ENCODE results near the gene CCM2. TPM values are rescaled to one million over a fixed set of nuclear protein-coding genes. Genes with fewer than 3 reads are reported as not detected.
"Not testable (repeated sequence)": the region's sequence is repeated elsewhere in the genome, so short reads cannot be mapped to it uniquely, and the experiment has no call there.

CCM2 gene
- total RNA-seq, 1 experiment from 2014 or later = 43.9 TPM

DNA sequence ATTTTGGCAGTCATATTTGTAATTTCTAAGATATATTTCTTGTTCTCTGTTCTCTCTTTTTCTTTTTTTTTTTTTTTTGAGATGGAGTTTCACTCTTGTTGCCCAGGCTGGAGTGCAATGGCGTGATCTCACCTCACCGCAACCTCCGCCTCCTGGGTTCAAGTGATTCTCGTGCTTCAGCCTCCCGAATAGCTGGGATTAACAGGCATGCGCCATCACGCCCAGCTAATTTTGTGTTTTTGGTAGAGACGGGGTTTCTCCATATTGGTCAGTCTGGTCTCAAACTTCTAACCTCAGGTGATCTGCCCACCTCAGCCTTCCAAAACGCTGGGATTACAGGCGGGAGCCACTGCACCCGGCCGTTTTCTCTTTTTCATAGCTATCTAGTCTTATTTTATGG, 25.5 kb downstream of the CCM2 start:
- H3K36me3 ChIP-seq (replicated peaks; ENCODE audit: control insufficient read depth, insufficient read depth, low read length); DNase-seq; H3K4me3 ChIP-seq (ENCODE audit: insufficient read depth, low read depth, low read length); H3K27me3 ChIP-seq (ENCODE audit: control insufficient read depth, insufficient read depth, low read length): not testable (repeated sequence)

- Histone ChIP-seq H3K4me3 (ENCODE audit: insufficient read depth, low read depth, low read length) (no peak overlapping the region), H3K27me3 (ENCODE audit: control insufficient read depth, insufficient read depth, low read length) (no peaks in the 10 kb centered on the region), H3K36me3 (replicated peaks; ENCODE audit: control insufficient read depth, insufficient read depth, low read length) (no peaks in the 10 kb centered on the region; the same call in 1 of the 2 replicates)
- no peak for DNase-seq
Observed at GRCh38 chr7:45026013-45026412, 26.0 kb downstream of the CCM2 start.

DNA sequence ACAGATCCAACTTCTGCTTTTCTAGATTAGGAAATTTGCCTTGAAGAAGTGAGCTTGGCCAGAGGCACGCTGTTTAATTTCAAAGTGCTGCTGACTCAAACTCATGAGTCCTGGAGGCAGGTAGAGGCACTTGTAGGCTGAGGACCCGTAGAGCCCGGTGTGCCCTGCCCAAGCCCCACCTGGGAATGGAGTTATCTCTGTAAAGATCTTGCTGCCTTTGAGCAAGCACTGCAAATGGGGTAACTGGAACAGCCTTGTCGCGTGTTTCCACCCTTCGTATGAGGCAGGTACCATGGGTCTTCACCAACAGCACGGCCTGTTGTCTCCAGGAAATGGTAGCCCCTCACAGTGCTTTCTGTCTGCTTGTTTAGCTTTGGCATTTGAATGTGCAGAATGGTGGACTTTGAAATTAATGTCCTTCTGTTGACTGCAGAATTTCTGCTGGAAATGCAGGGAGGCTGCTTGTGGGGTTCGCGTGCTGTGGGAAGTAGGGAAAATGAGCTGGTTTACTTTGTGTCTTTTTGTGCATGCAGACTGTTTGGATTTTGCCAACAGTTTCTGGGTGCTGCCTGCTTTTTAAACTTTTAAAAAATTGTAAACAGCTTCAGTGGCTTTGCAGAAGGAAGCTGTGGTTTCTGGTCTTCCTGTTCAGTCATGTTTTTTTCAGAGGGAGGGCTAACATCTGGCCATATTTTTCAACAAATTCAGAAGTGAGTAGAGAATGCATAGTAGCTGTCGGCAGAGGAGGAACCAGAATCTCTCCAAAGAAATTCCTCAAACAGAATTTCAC, 27.2 kb downstream of the CCM2 start:
- DNase-seq = no peak
- H3K27me3 ChIP-seq (ENCODE audit: control insufficient read depth, insufficient read depth, low read length) = no peaks in the 10 kb centered on the region
- no peak overlapping the region for H3K4me3 ChIP-seq (ENCODE audit: insufficient read depth, low read depth, low read length)
- no peaks in the 10 kb centered on the region; the same call in 1 of the 2 replicates for H3K36me3 ChIP-seq (replicated peaks; ENCODE audit: control insufficient read depth, insufficient read depth, low read length)

- no peak for DNase-seq
- Histone ChIP-seq H3K4me3 (ENCODE audit: insufficient read depth, low read depth, low read length) (no peak overlapping the region), H3K36me3 (replicated peaks; ENCODE audit: control insufficient read depth, insufficient read depth, low read length) (no peaks in the 10 kb centered on the region; the same call in 1 of the 2 replicates), H3K27me3 (ENCODE audit: control insufficient read depth, insufficient read depth, low read length) (no peaks in the 10 kb centered on the region)
Observed at GRCh38 chr7:45027774-45028114, 27.7 kb downstream of the CCM2 start.

DNA sequence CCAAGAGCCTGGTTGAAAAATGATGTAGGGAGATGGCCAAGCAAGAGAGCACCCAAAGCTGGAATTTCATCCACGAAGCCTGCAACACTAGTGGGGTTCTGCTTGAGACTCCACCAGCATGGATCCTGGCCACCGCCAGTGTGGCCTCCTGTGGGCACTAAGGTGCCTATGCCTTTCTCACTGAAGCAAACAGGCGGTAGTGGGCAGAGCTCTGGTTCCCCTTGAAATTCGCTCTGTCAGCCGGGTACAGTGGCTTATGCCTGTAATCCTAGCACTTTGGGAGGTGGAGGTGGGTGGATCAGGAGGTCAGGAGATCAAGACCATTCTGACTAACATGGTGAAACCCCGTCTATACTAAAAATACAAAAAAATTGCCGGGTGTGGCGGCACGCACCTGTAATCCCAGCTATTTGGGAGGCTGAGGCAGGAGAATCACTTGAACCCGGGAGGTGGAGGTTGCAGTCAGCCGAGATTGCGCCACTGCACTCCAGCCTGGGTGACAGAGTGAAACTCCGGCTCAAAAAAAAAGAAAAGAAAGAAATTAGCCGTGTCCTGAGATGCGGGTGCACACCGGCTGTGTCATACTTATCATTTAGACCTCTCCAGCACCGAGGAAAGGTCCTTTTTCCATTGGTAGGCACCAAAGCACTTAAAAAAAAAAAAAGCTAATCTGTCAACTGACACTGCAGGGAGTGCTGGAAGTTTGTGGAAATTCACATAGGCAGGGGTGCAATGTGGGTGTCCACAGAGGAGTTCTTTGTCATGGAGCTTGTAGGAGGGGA, 28.3 kb downstream of the CCM2 start:
- Histone ChIP-seq H3K27me3 (ENCODE audit: control insufficient read depth, insufficient read depth, low read length) (no peaks in the 10 kb centered on the region), H3K36me3 (replicated peaks; ENCODE audit: control insufficient read depth, insufficient read depth, low read length) (no peaks in the 10 kb centered on the region; the same call in 1 of the 2 replicates), H3K4me3 (ENCODE audit: insufficient read depth, low read depth, low read length) (no peak overlapping the region)
- no peak for DNase-seq

DNA sequence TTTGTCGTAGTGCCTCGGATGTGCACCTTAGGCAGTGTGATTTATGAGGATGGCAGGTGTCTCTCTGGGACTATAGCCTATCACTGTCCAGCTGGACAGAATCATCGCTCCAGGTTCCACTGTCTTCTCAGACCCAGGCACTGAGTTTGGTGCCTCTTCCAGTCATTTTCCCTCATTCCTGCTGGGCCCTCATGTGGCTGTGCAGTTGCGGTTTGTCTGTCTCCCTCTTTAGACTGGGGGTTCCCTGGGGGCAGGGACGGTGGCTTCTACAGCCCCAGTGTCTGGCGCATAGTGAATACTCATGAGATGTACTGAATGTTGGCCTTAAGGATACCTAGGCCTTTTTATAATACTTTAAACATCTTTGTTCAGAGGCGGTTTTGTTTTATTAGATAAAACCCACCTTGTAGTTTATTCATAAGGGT, 28.9 kb downstream of the CCM2 start:
- no peaks in the 10 kb centered on the region; the same call in 1 of the 2 replicates for H3K36me3 ChIP-seq (replicated peaks; ENCODE audit: control insufficient read depth, insufficient read depth, low read length)
- H3K27me3 ChIP-seq (ENCODE audit: control insufficient read depth, insufficient read depth, low read length) = no peaks in the 10 kb centered on the region
- DNase-seq = no peak
- H3K4me3 ChIP-seq (ENCODE audit: insufficient read depth, low read depth, low read length) = no peak overlapping the region

- Histone ChIP-seq H3K27me3 (ENCODE audit: control insufficient read depth, insufficient read depth, low read length) (no peaks in the 10 kb centered on the region), H3K36me3 (replicated peaks; ENCODE audit: control insufficient read depth, insufficient read depth, low read length) (no peaks in the 10 kb centered on the region; the same call in 1 of the 2 replicates), H3K4me3 (ENCODE audit: insufficient read depth, low read depth, low read length) (no peak overlapping the region)
- DNase-seq = peak; percentile 33
Observed at GRCh38 chr7:45031829-45032228, 31.8 kb downstream of the CCM2 start.

GRCh38 chr7:45032421-45032820, 32.4 kb downstream of the CCM2 start:
- no peak for DNase-seq
- Histone ChIP-seq H3K4me3 (ENCODE audit: insufficient read depth, low read depth, low read length) (no peak overlapping the region), H3K27me3 (ENCODE audit: control insufficient read depth, insufficient read depth, low read length) (no peaks in the 10 kb centered on the region), H3K36me3 (replicated peaks; ENCODE audit: control insufficient read depth, insufficient read depth, low read length) (no peaks in the 10 kb centered on the region; the same call in 1 of the 2 replicates)

DNA sequence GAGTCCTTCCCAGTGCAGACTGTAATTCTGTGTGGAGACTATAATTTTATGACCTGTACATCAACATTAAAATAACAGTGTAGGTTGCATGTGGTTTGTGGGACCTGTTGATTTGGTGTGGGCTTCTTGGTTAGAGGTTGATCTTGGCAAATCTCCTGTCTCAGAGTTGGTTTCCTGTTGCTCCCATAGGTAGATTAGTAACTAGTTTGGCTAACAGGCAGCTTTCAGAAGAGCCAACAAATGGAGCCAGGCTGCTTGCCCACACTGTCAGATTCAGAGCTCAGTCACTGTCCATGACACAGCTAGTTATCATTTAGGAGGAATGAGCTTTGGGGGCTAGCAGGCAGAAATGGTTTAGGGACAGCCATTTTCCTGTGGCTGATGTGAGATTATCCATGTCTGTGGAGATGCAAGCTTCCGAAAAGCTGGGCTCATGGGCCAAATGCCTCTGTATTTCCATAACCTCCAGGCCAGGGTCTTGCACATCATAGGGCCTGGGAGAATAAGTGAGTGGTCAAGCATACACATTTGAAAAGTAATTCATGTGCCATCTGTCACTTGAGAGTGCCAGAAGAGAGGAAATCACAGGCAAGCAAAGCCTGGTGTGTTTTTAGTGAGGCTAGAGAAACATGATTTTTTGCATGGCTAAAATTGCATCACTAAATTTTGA, 33.4 kb downstream of the CCM2 start:
- no peak for DNase-seq
- Histone ChIP-seq H3K27me3 (ENCODE audit: control insufficient read depth, insufficient read depth, low read length) (no peaks in the 10 kb centered on the region), H3K4me3 (ENCODE audit: insufficient read depth, low read depth, low read length) (no peak overlapping the region), H3K36me3 (replicated peaks; ENCODE audit: control insufficient read depth, insufficient read depth, low read length) (no peaks in the 10 kb centered on the region)

DNA sequence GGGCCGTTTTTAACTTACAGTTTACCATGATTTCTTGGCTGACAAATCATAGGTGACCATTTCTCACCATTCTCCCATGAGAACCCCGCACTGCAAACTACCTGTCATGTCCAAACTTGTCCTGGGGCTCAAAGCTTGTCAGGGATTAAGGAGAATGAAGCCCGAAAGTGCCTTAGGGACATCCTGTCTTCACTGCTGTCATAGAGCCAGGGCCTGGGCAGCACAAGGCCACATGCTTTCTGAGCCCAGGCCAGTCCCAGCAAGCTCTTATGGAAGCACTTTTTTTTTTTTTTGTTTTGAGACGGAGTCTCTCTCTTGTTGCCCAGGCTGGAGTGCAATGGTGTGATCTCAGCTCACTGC, 33.9 kb downstream of the CCM2 start:
- no peak for DNase-seq
- no peaks in the 10 kb centered on the region for H3K27me3 ChIP-seq (ENCODE audit: control insufficient read depth, insufficient read depth, low read length)
- H3K36me3 ChIP-seq (replicated peaks; ENCODE audit: control insufficient read depth, insufficient read depth, low read length) = no peaks in the 10 kb centered on the region; the same call in 1 of the 2 replicates
- no peak overlapping the region for H3K4me3 ChIP-seq (ENCODE audit: insufficient read depth, low read depth, low read length)

DNA sequence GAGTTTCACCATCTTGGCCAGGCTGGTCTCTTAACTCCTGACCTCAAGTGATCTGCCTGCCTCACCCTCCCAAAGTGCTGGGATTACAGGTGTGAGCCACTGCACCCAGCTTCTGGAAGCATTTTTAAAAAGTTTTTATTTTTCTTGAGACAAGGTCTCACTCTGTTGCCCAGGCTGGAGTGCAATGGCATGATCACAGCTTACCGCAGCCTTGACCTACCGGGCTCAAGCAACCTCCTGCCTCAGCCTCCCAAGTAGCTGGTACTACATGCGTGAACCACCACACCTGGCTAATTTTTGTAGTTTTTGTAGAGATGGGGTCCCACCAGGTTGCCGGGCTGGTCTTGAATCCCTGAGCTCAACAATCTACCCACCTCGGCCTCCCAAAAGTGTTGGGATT, 34.7 kb downstream of the CCM2 start:
- not testable (repeated sequence) for H3K27me3 ChIP-seq (ENCODE audit: control insufficient read depth, insufficient read depth, low read length); H3K4me3 ChIP-seq (ENCODE audit: insufficient read depth, low read depth, low read length); H3K36me3 ChIP-seq (replicated peaks; ENCODE audit: control insufficient read depth, insufficient read depth, low read length); DNase-seq

DNA sequence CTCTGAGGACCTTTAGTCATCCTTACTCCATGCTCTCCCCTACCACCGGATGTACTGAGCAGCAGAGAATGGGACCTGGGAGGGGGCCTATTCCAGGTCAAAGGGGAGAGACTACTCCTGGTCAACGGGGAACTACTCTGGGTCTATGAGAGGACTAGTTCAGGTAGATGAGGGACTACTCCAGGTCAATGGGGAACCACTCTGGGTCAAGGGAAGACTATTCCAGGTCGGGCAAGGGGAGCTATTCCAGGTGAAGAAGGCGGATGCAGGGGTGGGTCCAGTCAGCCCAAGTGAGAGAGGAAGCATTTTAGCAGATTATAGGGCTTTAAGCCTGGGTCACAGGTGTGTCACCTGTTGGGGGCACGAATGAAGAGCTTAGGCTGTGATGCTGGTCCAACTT, 35.4 kb downstream of the CCM2 start:
- H3K27me3 ChIP-seq (ENCODE audit: control insufficient read depth, insufficient read depth, low read length) = no peaks in the 10 kb centered on the region
- DNase-seq = no peak
- no peak overlapping the region for H3K4me3 ChIP-seq (ENCODE audit: insufficient read depth, low read depth, low read length)
- H3K36me3 ChIP-seq (replicated peaks; ENCODE audit: control insufficient read depth, insufficient read depth, low read length) = peaks cover 3% of the 10 kb centered on the region

DNA sequence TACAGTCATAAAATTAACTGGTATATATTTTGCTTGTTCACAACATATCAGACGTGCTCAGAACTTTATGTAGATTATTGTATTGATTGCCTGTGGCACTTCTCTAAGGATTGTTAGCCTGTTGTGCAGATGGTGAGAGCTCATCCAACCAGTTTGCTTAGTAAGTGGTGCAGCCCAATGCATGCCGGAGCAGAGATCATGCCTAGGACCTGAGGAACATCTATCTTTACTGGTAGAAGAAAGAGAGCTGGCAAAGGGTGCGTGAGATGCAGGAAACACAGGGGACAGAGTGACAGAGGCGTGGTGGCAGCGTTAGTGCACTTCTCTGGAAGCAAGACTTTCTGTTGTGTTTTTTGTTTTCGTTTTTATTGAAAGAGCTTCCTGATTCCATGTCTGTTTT, 35.9 kb downstream of the CCM2 start:
- H3K4me3 ChIP-seq (ENCODE audit: insufficient read depth, low read depth, low read length) = no peak overlapping the region
- peaks cover 3% of the 10 kb centered on the region for H3K36me3 ChIP-seq (replicated peaks; ENCODE audit: control insufficient read depth, insufficient read depth, low read length)
- H3K27me3 ChIP-seq (ENCODE audit: control insufficient read depth, insufficient read depth, low read length) = no peaks in the 10 kb centered on the region
- peak; percentile 17 for DNase-seq

GRCh38 chr7:45036317-45036716, 36.3 kb downstream of the CCM2 start:
- Histone ChIP-seq H3K27me3 (ENCODE audit: control insufficient read depth, insufficient read depth, low read length) (no peaks in the 10 kb centered on the region), H3K36me3 (replicated peaks; ENCODE audit: control insufficient read depth, insufficient read depth, low read length) (peaks cover 4% of the 10 kb centered on the region), H3K4me3 (ENCODE audit: insufficient read depth, low read depth, low read length) (no peak overlapping the region)
- DNase-seq = no peak

GRCh38 chr7:45036796-45037195, 36.8 kb downstream of the CCM2 start:
- no peak for DNase-seq
- Histone ChIP-seq H3K36me3 (replicated peaks; ENCODE audit: control insufficient read depth, insufficient read depth, low read length) (peaks cover 7% of the 10 kb centered on the region), H3K4me3 (ENCODE audit: insufficient read depth, low read depth, low read length) (no peak overlapping the region), H3K27me3 (ENCODE audit: control insufficient read depth, insufficient read depth, low read length) (no peaks in the 10 kb centered on the region)

Data from H7 (cell line).